GM12864 (cell line): ENCODE measurements around the gene HNRNPAB.
A peak's percentile ranks its signal among the peaks of the same experiment; 100 is the strongest.

ENCODE experiments used
- DNase-seq: peaks from one replicate; pipeline ENCODE4 v3.0.0-alpha.2; 2011; ENCODE audit warnings: low read depth
- H3K4me3 ChIP-seq: 2 replicates; pipeline ENCODE4 v1.5.1; 2011; ENCODE audit warnings: mild to moderate bottlenecking, low read depth, low read length, control low read depth
- TF ChIP-seq, protein P1 (sequence below): IDR thresholded peaks from 2 replicates; pipeline ENCODE4 v1.5.1; 2011; ENCODE audit warnings: low read depth, mild to moderate bottlenecking, moderate library complexity, low read length, control low read depth, inconsistent platforms; ENCODE audit errors: missing control alignments

Gene HNRNPAB

DNA sequence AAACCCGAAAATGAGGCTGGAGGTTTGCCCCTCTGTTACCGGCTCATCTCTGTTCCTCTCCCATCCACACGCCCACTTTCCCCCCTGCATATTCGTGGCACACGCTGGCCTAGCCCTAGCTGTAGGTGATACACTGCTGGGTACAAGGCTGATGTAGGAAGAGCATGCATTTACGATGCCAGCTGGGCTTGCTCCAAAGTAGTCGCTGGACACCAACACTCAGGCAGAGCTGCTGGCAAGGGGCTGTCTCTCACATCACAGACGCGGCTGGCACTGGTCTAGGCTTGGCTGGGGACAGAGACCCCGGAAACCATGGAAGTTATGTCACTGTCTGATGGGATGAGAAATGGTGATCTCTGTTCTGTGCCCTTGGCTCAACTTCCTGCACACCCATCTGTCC is 38.1 kb downstream of the HNRNPAB start:
- no peak overlapping the region for H3K4me3 ChIP-seq
- TF ChIP-seq, protein P1, sequence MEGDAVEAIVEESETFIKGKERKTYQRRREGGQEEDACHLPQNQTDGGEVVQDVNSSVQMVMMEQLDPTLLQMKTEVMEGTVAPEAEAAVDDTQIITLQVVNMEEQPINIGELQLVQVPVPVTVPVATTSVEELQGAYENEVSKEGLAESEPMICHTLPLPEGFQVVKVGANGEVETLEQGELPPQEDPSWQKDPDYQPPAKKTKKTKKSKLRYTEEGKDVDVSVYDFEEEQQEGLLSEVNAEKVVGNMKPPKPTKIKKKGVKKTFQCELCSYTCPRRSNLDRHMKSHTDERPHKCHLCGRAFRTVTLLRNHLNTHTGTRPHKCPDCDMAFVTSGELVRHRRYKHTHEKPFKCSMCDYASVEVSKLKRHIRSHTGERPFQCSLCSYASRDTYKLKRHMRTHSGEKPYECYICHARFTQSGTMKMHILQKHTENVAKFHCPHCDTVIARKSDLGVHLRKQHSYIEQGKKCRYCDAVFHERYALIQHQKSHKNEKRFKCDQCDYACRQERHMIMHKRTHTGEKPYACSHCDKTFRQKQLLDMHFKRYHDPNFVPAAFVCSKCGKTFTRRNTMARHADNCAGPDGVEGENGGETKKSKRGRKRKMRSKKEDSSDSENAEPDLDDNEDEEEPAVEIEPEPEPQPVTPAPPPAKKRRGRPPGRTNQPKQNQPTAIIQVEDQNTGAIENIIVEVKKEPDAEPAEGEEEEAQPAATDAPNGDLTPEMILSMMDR = no peak
- DNase-seq = no peak

DNA sequence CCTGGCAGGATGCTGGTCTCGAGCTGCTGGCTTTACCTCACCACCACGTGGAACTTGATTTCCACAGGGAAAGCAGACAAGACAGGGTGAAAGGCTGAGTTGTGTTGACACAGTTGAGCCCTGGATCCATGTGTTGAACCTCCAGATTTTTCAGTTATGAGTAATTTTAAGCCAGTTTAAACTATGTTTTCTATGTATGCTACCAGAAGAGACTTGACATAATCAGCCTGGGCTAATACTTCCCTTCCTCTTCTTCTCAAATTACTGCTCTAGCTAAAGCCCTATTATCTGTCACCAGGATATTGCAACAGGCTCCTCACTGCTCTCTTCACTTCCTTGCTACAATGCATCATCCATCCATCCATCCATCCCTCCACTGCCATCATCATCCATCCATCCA is 40.2 kb downstream of the HNRNPAB start:
- TF ChIP-seq, protein P1 = no peak
- no peak overlapping the region for H3K4me3 ChIP-seq
- no peak for DNase-seq

DNA sequence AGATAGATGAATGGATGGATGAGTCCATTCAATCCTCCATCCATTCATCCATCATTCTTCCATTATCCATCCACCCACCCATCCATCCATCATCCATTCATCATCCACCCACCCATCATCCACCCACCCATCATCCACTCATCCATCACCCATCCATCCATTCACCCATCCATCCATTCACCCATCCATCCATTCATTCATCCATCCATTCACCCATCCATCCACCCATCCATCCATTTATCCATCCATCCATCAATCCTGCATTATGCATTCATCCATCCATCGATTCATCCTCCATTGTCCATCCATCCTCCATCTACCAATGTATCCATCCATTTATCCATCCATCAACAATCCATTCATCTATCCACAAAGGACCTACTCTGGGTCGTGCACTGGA is 41.1 kb downstream of the HNRNPAB start:
- DNase-seq = no peak
- TF ChIP-seq, protein P1 = no peak
- H3K4me3 ChIP-seq = no peak overlapping the region

DNA sequence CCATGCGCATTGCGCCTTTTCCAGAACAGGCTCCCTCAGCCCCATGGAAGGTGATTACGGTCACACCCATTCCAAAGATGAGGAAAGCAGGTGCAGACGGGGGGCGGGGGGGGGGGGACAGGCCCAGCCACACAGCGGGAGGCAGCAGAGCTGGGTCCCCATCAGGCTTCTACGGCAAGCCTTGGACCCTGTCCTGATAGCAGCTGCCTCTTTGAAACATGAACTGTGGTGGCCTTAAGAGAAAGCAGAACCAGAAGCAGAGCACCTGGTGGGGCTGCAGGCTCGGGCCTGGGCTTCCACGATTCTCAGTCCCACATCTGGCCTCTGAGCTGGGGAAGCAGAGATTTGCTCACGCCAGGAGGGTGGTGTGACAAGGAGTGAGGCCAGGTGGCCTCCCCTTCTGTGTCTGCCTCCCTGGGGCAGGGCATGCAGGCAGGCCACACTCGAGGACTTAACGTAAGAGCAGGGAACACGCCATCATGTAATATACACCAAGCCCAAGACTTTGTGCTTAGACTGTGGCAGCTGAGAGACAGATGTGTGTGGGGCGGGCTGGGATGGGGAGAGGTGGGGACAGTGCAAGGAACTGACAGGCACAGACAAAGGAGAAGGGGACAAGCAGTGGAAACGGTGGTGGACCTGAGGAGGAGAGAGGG is 42.4 kb downstream of the HNRNPAB start:
- no peak for DNase-seq
- TF ChIP-seq, protein P1 = no peak
- H3K4me3 ChIP-seq = no peak overlapping the region

DNA sequence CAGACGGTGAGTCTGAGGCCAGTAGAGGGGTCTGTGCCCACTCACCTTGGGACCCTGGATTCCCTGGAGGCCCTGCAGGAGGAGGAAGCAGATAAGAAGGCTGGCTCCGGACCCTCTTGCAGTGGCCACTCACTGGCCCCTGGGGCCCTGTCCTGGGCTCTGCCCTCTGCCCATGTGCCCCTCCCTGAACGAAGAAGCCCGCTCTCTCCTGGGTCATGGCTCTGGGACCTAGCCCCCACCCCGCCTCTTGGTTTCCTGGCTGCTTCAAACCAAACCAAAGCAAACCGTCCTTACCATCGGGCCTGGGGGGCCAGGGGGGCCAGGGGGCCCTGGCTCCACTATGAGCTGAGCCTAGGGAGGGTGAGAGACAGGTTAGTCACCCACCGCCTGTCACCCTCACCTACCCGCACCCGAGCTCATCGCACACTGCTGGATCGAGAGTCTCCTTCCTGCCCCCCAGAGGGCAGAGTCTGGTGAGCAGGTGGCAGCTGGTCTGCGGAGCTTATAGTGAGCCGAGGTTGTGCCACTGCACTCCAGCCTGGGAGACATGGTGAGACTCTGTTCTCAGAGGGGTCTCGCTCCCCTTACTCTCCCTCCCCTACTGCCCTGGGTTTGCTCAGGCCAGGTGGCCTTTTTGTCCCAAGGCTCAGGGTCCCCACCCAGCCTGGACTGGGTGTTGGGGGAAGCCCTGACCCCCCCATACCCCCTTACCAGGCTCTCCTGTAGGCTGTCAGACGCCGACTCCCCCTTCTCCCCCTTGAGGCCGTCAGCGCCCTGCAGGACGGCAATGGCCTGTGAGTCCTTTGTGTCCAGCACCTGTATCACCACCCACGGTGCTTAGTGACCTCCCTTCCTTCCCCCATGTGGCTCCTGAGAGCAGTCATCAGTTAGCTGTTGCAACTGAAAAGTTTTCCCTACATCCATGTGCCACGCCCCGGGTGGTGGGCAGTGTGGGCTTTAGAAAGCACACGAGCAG is 43.4 kb downstream of the HNRNPAB start:
- no peak for DNase-seq
- TF ChIP-seq, protein P1 = peak; percentile 22
- H3K4me3 ChIP-seq = no peak overlapping the region

DNA sequence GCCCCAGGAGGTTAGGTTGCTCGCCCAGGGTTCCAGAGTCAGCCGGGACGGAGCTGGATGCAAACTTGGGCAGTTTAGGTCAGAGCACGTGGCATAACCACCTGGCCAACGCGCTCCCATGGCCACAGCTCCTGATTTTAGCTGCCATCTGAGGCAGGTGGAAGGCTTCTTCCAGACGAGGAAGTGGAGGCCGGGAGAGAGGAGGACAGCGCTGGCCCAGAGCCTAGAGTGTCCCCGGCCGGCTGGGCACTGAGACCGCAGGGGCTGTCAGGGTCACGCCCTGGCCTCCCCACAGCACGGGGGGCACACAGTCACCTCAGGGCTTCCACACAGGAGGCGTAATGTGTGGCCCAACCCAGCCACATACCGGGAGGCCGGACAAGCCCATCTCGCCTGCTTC is 44.4 kb downstream of the HNRNPAB start:
- TF ChIP-seq, protein P1 = no peak
- DNase-seq = no peak
- no peak overlapping the region for H3K4me3 ChIP-seq
